NCI-H510A (cell line): ENCODE data around the gene ASPM.
"Not testable (repeated sequence)": the region's sequence is repeated elsewhere in the genome, so short reads cannot be mapped to it uniquely, and the experiment has no call there.

Experiments
- DNase-seq: peaks from one replicate; lab custom pipeline; 2025; lab: John Stamatoyannopoulos, UW

ASPM gene

DNA sequence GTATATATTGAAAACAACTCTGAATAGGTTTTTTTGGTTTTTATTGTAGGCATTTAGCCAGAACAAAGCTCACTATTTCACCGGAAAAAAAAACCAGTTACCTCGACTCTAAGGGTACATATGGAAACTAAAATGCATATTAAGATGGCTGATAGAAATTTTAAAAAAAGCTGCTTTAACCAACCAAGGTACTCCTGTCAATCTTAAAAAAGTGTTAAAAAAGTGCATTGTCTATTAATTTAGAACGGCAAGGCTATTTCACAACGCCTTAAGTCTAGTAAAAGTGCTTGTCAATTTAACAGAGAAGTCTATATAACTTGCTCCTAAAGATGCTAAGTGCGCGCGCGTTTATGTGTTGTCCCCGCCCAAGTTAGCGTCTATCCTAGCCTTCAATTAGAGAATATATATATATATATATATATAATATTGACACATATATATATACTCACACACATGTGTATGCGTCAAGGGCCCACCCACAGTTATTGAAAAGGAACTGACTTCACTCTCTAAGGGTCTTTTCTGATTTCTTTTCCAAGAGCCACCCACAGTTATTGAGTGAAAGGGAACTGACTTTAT, 934 bp downstream of the ASPM start:
- DNase-seq: no peak

DNA sequence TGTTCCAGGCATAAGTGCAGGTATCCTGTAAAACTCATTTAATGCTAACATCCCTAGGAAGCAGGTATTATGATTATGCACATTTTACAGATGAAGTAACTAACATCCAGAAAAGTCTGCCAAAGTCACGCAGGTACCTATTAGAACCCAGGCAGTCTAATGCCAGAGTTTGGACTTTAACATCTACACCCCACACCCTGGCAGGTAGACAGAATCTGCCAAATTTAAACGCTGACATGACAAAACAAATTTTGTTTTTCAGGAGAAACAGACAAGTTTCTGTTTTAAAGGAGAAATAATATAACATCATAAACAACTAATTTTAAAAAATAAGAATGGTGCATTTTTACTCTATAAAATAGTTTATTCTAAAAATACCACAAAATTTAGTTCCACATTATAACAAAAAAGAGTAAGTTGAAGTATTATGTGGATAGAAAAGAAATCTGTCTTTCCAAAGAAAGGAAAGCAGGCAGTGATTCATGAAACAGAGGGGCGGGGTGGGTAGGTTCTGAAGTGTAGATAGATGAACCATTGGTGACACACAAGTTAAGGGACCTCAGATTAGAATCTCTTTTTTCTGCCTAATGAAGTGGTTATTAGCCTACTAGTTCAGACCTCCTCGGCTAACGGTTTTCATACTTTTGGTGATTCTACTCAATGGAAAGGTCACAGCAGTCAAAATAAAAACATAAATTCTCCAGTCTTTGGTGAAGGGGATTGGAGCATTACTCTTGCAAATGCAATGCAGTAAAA, 1.7 kb downstream of the ASPM start:
- DNase-seq: no peak

DNA sequence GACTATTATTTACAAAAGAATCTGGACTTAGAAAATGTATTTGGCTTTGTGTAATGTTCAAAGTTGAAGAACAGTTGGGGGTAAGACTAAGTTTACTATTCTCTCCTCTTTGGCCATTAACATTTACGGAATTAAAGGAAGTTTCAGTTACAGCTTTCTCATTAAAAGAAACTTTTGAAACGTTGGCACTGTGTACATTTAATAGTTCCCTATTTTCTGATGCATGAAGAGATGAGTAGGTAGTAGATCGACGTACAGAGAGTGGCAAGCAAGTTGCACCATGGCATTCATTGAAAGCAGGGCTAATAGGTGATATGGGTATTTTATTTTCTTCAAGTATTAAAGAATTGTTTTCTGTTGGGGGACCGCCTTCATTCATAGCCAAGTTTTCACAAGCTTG, 3.2 kb downstream of the ASPM start:
- DNase-seq: no peak

DNA sequence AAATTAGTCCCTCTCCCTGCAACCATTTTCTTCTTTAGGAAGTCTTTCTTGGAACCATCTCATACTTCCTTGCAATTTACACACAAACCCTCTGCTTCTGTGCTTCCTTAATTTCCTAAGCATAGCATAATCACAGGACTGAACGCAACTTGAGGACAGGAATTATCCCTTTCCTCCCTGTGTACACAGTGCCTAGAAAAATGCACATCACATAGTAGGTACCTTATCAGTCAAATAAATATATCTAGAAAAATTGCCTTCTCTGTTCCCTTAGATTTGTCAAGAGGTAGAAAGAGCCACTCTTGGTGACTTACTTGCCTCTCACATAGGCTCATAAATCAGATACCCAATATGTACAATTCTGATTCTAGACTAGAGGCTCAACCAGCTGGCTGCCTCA, 4.9 kb downstream of the ASPM start:
- DNase-seq: no peak

DNA sequence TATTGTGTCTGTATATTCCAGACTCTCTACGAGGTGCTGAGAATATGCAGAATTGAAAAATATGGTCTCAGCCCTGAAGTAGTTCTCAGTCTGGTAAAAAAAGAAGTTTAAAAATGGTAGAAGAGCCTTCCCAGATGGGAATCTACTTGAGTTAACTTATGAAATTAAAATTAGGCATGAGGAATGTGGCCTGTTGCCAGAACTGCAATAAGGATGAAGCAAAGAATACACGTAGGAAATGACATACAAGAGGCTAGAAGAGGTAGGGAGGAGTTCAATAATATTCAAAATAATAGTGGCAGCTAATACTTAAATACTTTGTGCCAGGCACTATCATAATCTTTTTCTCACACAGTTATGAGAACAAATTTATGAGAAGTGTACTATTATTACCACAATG, 6.3 kb downstream of the ASPM start:
- DNase-seq: no peak

DNA sequence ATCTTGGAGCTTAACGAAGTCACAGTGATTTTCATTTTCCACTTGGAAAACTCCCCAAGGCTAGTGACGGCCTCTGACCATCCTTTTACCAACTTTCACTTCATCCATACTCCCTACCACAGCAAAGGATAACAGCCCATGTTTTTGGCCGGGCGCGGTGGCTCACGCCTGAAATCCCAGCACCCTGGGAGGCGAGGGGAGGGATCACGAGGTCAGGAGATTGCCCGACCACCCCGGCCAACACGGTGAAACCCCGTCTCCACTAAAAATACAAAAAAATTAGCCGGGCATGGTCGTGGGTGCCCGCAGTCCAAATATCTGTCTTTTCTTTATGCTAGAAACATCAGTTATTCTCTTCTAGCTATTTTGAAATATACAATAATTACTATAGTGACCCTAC, 7.3 kb downstream of the ASPM start:
- DNase-seq: no peak

DNA sequence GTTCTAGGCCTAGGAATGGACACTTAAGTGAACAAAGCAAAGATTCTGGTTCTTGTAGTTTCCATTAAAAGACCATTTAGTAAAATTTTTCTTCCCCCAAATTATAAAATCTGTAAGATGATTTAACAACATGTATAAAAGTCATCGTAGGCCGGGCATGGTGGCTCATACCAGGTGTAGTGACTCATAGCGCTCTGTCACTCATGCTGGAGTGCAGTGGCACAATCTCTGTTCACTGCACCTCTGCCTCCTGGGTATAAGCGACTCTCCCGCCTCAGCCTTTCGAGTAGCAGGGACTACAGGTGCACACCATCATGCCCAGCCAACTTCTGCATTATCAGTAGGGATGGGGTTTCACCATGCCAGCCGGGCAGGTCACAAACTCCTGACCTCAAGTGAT, 9.1 kb downstream of the ASPM start:
- no peak for DNase-seq

DNA sequence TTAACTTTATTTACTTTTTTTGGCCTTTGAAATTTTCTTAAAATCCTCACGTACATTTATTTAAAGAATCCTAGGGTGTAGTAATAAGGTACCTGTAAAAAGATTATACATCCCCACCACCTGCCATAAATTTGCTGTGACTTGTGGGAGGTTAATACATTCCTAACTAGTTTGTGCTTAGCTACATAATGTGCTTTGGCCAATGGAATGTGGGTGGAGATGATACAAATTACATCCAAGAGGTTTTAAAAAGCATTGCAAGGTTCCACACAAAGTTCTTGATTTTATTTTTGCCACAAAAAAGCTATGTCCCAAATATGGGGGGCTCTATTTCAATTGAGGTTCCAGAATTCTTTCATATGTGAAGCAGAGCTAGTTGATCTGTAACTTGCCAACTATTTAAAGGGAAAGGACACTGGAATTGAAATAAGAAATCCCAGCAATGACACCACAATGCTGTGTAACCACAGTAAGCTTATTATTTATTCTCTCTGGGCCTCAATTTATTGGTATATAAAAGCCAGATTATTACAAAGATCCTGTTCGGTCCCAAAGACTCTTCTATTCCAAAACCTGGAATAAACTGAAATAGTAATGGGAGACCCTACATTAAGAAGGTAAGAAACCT, 15.7 kb downstream of the ASPM start:
- DNase-seq: no peak

DNA sequence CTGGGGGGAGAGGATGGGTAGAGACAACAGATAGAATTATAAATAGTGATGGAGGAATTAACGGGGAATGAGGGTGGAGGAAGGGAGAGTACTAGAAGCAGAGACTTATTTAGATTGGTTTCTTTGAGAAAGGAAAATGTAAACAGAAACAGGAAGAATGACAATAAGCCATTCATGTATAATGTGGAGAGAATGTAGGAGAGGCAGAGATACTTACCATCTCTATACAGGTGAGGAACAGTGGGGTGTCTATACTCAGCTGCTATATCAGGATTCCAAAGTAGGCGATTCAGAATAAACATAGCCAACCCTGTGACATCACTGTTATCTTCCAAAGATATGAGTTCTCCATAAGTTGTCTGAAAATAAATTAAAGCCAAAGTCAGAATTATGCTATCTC, 16.8 kb downstream of the ASPM start:
- no peak for DNase-seq

DNA sequence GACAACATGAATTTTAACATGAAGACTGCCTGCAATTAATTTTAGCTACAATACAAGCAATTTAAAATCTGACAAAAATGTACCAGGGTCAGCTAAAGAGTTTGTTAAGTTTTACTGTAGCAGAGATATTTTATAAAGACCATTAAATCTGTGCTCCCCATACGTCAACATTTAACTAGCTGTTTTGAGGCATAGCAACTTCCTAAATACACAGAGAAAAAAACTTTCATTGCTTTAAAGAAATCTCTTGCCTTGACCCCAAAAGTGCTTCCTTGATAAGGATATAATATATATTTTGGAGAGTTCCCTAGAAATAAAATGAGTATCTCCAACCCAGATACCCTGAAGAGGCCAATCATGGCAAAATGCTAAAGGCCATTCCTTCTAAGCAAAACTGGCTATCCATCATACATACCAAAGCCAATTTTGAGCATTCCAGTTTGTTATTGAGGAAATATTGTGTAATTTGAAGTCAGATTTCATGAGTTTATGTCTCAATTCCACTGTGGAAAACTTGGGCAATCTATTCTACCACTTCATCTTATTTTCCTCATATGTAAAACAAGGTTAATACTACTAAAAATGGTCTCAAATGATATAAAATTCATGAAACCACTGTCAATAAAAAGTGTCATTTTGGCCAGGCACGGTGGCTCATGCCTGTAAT, 19.1 kb downstream of the ASPM start:
- DNase-seq: no peak

DNA sequence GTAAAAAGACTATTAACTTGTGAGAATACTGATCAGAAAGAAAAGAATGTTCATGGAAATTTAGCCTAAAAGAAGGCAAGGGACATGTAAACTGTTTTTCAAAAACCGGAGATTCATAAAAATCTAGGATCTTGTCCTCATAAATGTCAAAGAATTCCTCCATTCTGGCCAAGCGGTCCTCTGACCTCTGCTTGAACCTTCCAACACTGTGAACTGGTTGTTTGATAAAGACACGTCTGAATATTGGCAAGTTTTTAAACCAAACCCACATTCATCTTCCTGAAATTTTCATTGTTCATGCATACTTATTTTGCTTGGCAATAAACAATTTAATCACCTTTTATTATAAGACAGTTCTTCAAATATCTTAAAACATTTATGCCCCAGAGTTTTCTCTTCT, 19.8 kb downstream of the ASPM start:
- DNase-seq: no peak

DNA sequence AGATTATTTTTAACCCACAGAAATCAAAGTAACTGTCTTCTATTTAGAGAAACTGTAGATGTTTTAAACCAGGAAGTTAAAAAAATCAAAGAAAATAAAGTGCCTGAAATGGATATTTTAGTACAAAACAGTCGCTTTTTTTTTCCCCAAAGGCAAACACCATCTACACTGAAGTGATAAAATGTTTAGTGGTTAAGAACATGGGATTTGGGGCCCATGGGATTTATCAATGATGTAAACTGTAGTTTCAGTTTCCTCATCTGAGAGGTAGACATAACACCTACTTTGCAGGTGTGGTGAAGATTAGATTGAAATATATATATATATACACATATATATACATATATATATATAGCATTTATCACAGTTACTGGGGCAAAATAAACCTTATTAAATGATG, 22.1 kb downstream of the ASPM start:
- DNase-seq: no peak

DNA sequence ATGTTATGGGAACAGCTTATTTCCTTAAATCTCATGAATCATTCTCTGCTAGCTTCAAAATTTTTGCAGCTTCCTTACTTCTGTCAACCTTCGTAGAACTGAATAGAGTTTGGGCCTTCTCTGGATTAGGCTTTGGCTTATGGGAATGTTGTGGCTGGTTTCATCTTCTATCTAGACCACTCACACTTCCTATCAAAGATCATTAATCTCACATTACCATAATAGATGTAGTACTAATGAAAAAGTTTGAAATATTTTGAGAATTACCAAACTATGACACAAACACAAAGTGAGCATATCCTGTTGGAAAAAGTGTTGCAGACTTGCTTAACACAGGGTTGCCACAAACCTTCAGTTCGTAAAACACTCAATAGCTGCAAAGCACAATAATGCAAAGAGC, 30.3 kb downstream of the ASPM start:
- no peak for DNase-seq

DNA sequence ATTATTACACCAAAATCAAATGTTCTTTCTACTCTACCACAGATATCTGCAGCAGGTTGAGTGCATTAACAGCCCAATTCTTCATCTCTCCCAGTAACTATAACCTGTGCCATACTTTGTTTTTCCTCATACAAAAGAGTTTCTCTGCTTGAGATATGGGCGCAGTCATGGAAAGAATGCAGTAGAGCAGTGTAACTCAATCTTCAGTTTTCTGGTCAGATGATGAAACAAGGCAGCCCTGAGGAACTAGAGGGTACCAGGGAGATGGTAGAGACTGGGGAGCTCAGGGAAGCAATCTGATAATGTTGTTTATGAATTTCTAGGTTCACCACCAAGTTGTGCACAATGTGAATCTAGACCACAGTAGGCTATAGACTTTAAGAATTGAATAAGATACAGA, 39.6 kb downstream of the ASPM start:
- no peak for DNase-seq

DNA sequence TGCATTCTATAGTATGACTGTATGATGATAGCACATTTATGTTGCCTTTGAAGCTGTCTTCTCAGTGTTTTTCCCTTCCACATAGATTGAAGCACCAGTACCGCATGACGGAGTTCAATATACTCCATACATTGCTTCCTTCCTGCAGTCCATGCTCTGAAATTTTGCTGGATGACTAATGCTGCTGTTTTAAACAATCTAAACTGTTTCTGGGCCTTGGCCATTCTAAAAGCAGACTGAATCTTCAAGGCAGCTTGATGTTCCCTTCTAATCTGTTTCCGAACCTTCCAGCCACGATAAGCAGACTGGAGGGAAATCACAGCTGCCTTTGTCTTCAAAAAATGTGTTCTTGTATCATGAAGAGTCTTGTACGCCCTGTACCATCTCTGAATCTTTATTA, 43.2 kb downstream of the ASPM start:
- no peak for DNase-seq

DNA sequence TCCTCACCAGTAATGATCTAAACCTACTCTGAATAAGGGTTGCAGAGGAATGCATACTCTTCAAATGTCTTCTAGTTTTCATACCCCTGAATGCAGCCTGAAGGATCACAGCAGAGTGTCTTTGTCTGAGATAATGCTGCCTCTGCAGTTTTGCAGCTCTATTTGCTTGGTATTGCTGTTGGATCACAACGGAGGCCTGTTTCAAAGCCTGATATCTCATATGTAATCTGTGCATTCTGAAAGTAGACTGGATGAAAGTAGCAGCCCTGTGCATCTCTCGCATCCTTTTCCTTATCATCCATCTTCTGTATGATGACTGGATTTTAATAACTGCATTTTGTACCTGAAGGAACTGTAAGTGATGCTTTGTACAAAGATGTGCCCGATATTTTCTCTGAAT, 44.5 kb downstream of the ASPM start:
- no peak for DNase-seq

DNA sequence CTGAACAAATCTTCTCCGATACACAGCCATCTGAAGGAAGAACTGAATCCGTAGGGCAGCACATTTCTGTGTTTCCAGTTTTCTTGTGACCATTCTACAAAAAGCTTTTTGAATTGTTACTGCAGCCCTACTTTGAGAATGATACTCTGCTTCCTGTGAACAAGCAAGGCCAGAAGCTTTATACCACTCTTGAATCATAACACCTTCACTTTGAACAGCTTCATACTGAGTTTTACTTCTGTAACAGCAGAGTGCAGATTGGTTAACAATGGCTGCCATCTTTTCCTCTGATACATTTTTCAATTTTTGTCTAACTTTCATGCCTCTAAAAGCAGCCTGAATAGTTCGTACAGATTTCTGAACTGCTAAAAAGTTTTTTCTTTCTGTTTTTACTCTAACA, 45.8 kb downstream of the ASPM start:
- no peak for DNase-seq

DNA sequence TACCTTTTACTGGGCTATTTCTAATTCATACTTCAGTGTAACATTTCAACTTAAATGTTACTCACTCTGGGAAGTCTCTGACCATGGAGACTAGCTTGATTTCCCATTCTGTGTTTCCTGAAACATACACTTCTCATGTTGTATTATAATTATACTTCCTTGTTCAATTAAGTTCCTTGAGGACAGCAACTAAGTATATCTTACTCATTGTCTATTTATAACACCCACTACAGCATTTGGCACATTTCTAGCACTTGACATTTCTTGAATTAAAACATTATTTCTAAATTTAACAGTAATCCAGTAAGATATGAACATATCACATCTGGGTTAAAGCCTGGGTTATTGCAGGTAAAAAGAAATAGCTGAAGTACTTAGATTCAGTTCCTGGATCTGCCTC, 47.0 kb downstream of the ASPM start:
- DNase-seq: no peak

DNA sequence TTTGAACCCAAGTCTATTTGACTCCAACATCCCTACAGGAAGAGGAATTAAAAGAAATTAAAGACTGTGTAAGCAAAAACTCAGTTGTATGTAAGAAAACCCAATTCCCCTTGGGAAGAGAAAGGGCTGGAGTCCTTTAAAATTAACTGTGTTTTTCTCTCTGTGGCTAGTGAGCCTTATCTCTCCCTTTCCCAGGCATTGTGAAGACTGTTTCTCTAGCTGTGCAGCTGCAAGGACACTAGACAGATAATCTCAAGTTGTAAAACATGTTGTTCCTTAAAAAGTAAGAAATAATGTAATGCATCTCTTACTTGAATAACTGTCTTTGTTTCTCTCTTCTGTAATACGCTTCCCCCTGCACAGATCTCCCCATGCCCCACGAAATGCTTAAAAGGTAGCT, 49.5 kb downstream of the ASPM start:
- not testable (repeated sequence) for DNase-seq

DNA sequence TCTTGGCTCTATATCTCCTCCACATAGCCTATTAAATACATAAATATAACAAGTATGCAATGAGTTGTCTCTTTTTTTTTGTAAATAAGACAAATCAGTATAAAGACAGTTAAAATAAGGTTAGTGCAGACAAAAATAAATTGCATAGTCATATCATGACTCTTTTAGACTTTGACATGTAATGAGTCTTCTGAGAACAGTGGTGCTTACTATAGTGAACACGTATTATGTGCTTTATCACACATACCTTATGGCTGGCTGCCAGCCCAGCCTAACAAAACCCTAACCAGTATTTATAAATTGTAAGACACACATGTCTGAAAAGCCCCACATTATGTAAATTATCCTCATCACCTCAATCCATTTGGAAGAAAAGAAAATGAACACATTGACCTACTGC, 50.3 kb downstream of the ASPM start:
- no peak for DNase-seq

DNA sequence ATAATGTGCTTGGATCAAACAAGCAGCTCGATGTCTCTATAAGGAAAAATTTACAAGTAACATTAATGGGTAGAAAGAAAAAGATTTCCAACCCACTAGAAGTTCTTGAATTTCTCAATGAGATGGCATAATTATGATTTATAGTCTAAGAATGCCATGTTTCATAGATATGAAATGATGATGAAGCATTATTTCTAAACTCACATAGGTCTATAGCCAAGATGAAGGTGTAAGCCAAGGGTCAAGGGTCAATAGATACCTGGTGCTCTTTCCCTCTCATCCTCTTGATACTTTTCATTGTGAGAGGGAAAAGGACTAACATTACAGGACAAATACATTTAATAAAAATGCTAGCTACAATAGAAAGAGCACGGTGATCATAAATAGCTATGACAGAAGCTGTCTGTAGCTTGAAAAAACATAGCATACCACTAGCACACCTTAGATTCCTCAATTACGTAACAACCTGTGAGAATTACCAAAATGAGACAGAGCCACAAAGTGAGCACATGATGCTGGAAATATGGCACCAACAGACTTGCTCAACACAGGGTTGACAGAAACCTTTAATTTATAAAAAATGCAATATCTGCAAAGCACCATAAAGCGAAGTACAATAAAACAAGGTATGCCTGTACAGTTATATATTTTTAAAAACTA, 53.1 kb downstream of the ASPM start:
- no peak for DNase-seq

DNA sequence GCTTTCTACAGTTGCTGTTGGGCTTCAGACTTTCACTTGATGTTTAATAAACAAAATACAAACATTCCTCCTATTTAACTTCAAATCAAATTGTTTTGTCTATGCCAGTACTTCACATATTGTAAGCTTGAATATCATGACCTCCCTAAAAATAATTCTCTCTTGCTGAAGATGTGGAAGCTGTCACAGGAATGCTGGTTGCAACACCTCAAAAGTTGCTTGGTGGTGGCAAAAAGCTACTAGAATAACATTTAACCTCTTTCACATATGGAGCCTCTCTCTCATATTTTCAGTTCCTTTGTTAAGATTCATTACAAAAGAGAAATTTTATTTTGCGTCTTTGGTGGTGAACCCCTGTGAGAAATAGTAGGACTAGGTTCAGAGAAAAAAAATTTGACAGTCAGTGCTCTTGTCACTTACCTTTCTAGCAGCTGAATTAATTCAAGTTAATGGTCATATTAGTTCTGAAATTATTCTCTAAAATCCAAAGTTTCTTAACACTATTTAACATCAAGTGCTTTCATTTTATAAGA, 53.9 kb downstream of the ASPM start:
- DNase-seq: no peak
